ENCODE measurements around the gene SLC35G4. TPM values are rescaled to one million over a fixed set of nuclear protein-coding genes. Genes with fewer than 3 reads are reported as not detected.
A peak's percentile ranks its signal among the peaks of the same experiment; 100 is the strongest.
"Not testable (repeated sequence)": the region's sequence is repeated elsewhere in the genome, so short reads cannot be mapped to it uniquely, and the experiment has no call there.

Gene SLC35G4
- total RNA-seq, 1 donor from 2014 or later, result not detected

DNA sequence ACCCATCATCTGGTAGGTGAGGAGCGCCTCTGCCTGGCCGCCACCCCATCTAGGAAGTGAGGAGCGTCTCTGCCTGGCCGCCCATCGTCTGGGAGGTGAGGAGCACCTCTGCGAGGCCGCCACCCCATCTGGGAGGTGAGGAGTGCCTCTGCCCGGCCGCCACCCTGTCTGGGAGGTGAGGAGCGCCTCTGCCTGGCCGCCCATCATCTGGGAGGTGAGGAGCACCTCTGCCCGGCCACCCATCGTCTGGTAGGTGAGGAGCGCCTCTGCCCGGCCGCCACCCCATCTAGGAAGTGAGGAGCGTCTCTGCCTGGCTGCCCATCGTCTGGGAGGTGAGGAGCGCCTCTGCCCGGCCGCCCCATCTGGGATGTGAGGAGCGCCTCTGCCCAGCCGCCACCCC is 4.2 kb downstream of the SLC35G4 start:
- DNase-seq (ENCODE audit: low spot score), result not testable (repeated sequence)

- DNase-seq (ENCODE audit: low spot score), result not testable (repeated sequence)
Measured at GRCh38 chr18:11614042-11614441, 4.6 kb downstream of the SLC35G4 start.

GRCh38 chr18:11614981-11615380 is 5.6 kb downstream of the SLC35G4 start:
- not testable (repeated sequence) for DNase-seq (ENCODE audit: low spot score)

DNA sequence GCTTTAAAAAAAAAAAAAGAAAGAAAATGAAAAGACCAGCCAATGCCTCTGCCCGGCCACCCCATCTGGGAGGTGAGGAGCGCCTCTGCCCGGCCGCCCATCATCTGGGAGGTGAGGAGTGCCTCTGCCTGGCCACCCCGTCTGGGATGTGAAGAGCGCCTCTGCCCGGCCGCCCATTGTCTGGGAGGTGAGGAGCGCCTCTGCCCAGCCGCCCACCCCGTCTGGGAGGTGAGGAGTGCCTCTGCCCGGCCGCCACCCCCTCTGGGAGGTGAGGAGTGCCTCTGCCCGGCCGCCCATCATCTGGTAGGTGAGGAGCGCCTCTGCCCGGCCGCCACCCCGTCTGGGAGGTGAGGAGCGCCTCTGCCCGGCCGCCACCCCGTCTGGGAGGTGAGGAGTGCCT is 37.9 kb downstream of the SLC35G4 start:
- not testable (repeated sequence) for DNase-seq (ENCODE audit: low spot score)

DNA sequence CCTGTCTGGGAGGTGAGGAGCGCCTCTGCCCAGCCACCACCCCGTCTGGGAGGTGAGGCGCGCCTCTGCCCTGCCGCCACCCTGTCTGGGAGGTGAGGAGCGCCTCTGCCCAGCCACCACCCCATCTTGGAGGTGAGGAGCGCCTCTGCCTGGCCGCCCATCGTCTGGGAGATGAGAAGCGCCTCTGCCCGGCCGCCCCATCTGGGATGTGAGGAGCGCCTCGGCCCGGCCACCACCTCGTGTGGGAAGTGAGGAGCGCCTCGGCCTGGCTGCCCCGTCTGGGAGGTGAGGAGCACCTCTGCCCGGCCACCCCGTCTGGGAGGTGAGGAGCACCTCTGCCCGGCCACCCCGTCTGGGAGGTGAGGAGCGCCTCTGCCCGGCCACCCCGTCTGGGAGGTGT is 38.4 kb downstream of the SLC35G4 start:
- DNase-seq (ENCODE audit: low spot score), result peak; percentile 88

DNA sequence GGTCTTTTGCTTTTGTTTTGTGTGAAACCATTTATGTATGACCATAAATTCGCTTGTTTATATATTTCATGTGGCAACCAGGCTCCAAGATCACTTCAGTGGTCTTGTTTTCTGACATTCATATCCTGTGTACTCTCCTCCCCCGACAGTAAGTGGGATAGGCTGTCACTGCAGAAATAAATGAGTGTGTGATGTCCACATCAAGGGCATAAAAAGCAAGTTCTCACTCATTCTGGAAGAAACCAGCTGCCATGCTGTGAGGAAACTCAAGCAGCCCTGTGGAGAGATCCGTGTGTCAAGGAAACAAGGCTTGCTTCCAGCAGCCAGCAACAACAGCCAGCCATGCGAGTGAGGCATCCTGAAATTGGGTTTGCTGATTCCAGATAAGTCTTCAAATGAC is 40.4 kb downstream of the SLC35G4 start:
- DNase-seq (ENCODE audit: low spot score), result no peak

DNA sequence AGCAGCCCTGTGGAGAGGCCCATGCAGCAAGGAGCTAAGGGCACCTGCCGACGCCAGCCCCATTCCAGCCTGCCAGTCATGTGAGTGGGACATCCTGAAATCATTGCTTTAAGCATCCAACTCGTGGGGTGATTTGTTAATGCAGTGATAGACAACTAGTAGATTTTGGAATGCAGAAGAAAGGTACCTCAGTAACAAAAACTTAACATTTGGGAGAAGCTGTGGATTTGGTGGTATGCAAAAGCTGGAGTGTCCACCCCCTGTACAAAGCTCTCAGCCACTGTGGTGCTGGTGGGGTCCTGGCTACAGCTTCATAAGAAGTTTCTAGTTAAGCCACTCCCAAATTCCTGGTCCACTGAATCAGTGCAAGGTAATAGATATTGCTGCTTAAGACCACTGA is 42.5 kb downstream of the SLC35G4 start:
- no peak for DNase-seq (ENCODE audit: low spot score)

GRCh38 chr18:11653521-11653920 is 44.1 kb downstream of the SLC35G4 start:
- DNase-seq (ENCODE audit: low spot score), result no peak

GRCh38 chr18:11654736-11655605 is 45.6 kb downstream of the SLC35G4 start:
- DNase-seq (ENCODE audit: low spot score), result peak; percentile 87

GRCh38 chr18:11655606-11655932 is 46.2 kb downstream of the SLC35G4 start:
- DNase-seq (ENCODE audit: low spot score), result no peak

DNA sequence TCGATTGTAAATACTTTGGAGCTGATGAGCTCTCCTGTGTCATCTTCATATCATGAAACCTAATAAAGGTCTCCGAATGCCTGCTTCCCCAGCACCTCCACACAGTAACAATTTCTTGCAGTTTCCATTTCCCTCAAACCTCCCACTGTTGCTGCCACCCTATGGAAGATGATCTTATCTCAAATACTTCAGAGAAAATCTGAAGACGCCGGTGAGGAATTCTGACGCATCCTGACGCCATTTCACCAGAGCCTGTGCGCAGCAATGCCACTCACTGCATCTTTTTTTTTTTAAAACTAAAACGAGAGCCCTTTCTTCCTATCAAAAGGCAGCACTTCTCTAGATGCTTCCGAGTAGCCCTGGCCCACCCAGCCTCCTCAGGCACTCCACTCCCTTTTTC is 47.8 kb downstream of the SLC35G4 start:
- DNase-seq (ENCODE audit: low spot score), result no peak

DNA sequence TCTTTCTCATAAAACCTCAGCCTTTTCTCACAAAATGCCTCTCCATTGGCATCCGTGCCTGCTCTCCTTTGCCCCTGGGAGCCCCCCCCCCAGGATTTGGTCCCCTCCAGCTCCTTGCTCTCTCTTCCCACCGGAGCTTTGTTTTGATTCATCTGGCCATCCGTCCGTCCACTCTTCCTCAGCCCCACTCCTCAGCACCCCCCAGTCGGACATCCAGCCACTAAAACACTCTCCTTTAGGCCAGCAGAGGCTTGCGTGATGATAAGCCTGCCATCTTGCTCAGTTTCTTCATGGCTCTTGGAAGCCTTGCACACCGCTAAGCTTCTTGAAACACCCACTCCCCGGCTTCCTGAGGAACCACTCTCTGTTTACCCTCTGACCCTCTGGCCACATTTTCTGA is 48.2 kb downstream of the SLC35G4 start:
- DNase-seq (ENCODE audit: low spot score), result peak; percentile 59

GRCh38 chr18:11658019-11658418 is 48.6 kb downstream of the SLC35G4 start:
- DNase-seq (ENCODE audit: low spot score), result peak; percentile 5

DNA sequence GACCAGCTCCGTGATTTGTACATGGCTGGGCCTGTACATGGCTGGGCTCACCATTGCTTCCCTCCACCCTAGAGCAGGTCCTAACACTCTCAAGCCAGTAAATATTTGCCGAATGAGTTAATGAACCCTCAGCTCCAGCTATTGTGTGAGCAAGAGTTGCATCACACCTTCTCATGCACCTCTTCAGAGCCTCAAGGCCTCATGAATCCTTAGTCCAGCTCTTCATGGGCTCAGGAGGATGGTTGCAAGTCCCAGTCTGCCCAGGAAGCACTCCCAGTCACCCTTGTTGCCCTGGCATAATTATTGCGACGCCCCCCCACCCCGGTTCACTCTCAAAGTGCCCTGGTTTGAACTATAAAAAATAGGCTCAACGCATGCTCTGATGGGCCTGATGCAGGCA is 49.6 kb downstream of the SLC35G4 start:
- DNase-seq (ENCODE audit: low spot score), result peak; percentile 77

Small RNAs within 50 kb of the gene (microRNA-seq; reads per million reads assigned to microRNA genes)
- gene MIR7153 (ENCODE audit: borderline number of aligned reads), result not detected

Other genes with a start within 250 kb of the SLC35G4 start
- 7.4 TPM for gene GNAL, start 79.7 kb downstream of the SLC35G4 start, total RNA-seq
- 43.9 TPM for gene CHMP1B, start 241.8 kb downstream of the SLC35G4 start, total RNA-seq